SK-MEL-5 (cell line): ENCODE results near the gene GJA9. TPM values are rescaled to one million over a fixed set of nuclear protein-coding genes. Genes with fewer than 3 reads are reported as not detected.
"Not testable (repeated sequence)": the region's sequence is repeated elsewhere in the genome, so short reads cannot be mapped to it uniquely, and the experiment has no call there.

Source experiments
- DNase-seq: peaks from one replicate; pipeline ENCODE4 v3.0.0-alpha.2; 2016; ENCODE audit warnings: low read depth, low spot score
- in situ Hi-C: cut with HindIII; loops from 2 replicates; pipeline ENCODE4 v1.10.0; 2016; ENCODE audit warnings: low sequenced_read_pairs, high pct_unique_total_duplicates, low pct_unique_long_range_greater_than_20kb
- total RNA-seq: library from RNA; depleted of rRNA; stranded (reverse); fragments of >200 nt; shearing (Covaris generic); gene quantifications from 2 replicates; pipeline ENCODE4 v1.2.3, GENCODE V29; 2014

GJA9 gene
- total RNA-seq, 1 experiment from 2014 or later = not detected

DNA sequence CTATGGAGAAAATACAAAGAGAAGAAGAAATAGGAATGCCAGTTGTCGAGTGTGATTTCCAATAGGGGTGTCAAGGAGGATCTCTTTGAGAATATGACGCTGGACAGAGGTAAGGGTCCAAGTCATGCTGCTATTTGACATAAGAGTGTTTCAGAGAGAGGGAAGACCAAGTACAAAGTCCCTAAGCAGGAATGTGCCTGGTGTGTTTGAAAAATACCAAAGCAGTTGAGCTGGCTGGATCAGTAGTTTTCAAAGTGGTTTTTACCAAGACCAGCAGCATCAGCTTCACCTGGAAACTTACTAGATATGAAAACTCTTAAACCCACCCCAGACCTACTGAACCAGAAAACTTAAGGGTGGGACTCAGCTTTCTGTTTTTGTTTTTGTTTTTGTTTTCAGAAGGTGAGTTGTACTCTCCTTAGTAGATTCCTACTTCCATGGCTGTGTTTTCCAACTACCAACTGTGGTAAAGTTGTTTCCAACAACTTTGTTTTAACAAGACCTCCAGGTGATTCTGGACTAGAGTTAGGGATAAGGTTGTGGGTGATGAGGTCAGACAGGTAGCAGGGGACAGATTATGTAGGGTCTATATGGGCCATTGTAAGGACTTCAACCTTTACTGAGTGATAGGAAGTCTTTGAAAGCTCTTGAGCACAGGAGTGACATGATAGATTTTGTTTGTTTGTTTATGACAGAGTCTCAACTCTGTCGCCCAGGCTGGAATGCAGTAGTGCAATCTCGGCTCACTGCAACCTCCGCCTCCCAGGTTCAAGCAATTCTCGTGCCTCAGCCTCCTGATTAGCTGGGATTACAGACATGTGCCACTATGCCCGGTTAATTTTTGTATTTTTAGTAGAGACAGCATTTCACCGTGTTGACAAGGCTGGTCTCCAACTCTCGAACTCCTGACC lies 7.3 kb upstream of the GJA9 start:
- in situ Hi-C loops = no loop called here

DNA sequence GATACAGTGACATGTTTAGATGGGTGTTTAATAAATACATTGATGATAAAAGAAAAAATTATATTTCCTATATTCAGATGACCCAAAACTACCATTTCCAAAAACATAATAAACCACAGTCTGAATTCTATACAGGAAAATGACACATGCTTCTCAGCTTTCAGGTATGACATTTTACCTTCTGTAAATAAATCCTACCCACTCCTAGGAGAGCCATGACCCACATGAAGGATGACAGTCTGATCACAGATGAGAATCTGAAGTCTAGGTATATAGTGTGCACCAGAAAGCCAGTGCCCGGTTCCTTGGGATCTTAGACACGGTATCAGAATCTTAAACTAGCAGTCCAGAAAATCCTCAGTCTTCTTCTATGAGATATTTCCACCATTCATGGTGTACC lies 3.7 kb upstream of the GJA9 start:
- no peak for DNase-seq
- in situ Hi-C loops = no loop called here

More for the DNA sequence above, 7.3 kb upstream of the GJA9 start:
- no peak for DNase-seq

DNA sequence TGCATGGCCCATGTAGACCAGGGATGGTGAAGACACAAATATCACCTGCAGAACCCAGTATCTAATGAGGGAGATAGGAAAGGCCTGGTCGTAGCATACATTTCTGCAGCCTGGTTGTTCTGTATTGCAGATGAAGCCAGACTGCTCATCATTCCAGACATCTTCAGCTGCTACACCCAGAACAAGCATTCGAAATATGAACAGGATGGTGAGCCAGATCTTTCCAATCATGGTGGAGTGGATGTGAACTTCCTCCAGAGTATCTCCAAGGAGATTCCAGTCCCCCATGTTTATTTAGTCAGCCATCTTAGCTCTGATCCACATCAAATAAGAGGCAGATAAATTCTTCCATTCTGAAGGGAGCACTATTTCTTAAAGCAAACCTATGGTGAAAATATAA lies 5.6 kb downstream of the GJA9 start:
- DNase-seq = no peak
- in situ Hi-C loops = no loop called here

DNA sequence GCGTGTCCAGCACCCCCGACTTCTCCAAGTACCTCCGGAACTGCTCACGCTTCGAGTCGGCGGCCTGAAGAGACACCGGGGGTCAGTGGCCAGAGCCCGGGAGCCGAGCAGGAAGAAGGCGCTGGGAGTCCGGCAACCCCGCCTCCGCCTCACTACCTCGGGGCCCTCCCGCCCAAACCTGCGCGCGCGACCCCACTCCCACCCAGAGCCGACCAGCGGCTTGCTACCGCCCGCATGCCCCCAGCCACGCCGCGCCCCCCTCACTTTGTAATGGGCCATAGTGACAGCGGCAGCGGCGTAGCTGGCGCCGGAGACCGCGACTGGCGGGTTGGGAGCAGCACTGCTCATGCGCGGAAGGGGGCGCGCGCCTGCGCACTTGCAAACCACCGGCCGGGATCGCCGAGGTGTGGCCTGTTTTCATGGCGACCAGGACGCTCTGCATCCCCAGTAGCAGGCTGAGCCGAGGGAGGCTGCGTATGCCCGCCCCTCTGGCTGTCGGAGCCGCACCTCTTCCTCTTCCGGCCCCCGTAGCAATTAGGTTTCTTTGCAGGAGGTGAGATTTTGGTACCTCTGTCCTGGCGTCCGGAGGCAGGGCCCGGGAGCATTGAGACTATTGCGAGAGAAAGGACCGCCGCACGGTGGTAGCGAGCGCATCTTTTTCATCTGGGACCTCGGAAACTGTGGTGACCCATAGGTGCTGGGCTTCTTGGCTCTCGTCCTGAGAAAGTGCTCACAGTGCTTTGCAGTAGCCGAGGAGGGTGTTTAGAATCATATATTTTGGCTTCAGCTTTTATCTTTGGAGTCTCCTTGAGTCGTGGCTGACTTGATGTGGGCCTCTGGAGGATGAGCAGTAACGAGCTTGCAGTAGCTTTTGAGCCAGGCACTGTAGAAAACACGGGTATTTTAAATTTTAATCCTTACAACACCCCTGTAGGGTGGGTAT lies 8.1 kb downstream of the GJA9 start, which contains the start of gene MYCBP:
Gene MYCBP (minus strand): TSS at position 322 of the 943 bp plus-strand sequence. CDS start 43 bp downstream, at position 279.
- peak; percentile 93 for DNase-seq
- in situ Hi-C loops = no loop called here

DNA sequence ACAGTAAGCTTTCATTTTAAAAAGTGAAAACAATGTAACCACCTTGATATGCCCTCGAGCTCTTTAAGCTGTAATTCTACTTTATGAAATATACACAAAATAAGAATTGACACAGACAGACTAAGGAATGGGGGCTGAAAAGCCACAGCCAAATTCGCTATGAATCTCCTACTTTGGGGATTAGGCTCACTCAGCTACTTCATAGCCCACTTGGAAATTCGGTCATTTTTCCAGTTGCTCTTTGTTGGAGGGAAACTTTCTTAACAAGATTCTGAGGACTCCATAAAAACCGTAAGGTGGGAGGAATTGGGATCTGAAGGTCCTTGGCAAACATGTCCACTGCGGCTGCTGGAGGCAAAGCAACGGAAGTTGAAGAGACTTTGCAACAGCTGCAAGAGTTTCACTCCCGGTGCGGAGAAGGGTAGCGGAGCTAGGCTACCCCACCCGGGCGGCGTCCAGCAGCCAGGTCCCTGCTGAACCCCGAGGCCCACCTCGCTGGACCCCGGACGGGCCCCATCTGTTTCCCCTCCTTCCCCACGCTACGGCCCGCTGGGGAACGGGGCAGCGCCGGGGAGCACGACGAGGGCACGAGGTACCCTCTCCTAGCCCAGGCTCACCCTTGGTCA lies 8.9 kb downstream of the GJA9 start:
- peak; percentile 16 for DNase-seq
- in situ Hi-C loops = no loop called here

DNA sequence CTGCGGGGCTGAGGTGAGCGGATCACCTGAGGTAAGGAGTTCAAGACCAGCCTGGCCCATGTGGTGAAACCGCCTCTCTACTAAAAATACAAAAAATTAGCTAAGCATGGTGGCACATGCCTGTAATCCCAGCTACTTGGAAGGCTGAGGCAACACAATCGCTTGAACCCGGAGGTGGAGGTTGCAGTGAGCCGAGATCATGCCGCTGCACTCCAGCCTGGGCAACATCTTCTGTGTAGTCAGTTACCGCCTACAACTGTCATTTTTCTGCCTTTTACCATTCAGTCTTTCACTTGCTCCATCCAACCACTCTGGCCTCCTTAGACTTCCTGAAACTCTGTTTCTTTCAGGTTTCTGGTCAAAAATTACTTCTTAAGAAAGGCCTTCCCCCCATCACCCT lies 10.4 kb downstream of the GJA9 start:
- DNase-seq = no peak
- in situ Hi-C loops = no loop called here

DNA sequence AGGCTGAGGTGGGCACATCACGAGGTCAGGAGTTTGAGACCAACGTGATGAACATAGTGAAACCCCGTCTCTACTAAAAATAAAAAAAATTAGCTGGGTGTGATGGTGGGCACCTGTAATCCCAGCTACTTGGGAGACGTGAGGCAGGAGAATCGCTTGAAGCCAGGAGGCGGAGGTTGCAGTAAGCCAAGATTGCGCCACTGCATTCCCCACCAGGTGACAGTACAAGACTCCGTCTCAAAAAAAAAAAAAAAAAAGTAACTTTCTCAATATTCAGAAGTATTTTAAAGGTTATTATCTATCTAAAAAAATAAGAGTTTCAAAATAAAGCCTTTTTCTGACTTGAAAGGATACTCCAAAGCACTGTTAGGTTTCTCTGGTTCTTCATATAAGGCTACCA lies 14.2 kb downstream of the GJA9 start:
- in situ Hi-C loops = no loop called here

DNA sequence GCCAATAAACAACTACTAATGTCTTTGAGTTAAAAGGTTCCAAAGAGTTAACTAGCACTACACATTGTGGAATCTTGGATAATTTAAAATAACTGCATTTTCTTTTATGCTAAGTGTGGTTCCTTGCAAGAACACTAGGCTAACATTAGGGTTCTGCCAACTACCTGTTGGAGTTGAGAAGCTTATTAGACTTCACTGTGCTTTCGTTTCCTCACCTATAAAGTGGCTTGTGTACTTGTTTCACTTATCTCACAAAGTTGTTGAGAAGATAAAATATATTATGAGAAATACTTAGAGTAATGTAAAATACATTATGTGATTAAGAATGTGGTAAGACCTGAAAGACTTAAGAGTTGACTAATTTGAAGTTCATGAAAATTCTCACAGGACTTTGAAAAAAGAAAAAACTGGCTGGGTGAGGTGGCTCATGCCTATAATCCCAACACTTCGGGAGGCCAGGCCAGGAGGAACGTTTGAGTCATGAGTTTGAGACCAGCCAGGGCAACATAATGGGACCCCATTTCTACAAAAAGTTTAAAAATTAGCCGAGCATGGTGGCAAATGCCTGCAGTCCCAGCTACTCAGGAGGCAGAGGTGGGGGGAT lies 16.2 kb downstream of the GJA9 start:
- no peak for DNase-seq
- in situ Hi-C loops = no loop called here

More for the DNA sequence above, 14.2 kb downstream of the GJA9 start:
- no peak for DNase-seq

DNA sequence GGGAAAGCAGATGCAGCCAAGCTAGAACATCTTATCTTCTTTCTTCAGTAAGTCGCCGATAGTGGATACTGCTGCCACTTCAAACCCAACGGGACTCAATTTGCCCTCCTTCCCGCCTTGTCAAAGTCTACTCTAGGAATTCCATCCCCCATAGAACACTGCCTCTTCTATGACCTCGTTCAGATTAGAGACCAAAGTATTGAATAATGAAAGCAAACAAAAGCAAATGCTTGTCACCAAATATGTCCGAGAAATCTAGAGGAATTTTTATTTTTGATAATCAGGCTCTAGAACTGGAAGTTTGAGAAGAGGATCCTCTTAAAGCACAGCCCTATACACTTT lies 21.0 kb downstream of the GJA9 start:
- no peak for DNase-seq
- in situ Hi-C loops = no loop called here

DNA sequence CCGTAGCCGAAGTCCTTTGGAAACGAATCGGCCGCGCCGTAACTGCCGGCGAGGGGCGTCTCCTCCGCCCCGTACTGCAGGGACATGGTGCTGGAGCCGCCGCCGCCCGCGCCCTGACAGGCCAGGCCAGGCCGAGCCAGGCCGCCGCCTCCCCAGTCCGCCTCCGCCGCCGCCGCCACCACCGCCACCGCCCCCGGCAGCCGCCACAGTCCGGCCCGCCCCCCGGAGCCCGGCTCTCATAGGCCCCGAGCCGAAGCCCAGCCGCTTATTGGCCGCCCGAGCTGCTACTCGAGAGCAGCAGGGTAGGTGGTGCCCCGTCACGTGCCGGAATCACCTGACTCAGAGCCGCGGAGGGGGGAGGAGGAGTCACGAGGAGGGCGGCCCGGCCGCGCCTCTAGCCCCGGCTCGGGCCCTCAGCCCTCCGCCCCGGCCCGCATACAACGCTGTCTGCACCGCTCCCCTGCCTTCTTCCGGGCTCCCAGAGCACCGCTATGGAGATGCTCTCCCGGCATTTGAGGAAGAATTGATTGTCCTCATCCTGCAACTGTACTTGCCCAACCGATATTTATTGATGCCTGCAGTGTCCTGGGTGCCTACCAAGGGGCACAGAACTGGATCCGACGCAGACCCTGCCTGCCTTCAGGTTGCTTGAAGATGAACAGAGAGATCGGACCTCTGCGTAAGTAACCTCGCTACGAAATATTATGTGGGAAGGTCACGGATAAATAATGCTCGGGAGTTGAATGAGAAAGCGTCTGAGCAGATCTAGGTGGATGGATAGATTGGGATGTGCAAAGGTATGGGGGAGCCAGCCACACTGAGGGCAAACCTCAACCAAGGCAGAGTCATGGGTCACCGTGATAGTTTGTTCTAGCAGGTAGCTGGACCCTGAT lies 21.6 kb downstream of the GJA9 start, which contains the start of gene RRAGC:
Gene RRAGC (minus strand): TSS at position 212 of the 893 bp plus-strand sequence. CDS start 126 bp downstream, at position 86.
- peak; percentile 97 for DNase-seq
- in situ Hi-C loops = no loop called here

DNA sequence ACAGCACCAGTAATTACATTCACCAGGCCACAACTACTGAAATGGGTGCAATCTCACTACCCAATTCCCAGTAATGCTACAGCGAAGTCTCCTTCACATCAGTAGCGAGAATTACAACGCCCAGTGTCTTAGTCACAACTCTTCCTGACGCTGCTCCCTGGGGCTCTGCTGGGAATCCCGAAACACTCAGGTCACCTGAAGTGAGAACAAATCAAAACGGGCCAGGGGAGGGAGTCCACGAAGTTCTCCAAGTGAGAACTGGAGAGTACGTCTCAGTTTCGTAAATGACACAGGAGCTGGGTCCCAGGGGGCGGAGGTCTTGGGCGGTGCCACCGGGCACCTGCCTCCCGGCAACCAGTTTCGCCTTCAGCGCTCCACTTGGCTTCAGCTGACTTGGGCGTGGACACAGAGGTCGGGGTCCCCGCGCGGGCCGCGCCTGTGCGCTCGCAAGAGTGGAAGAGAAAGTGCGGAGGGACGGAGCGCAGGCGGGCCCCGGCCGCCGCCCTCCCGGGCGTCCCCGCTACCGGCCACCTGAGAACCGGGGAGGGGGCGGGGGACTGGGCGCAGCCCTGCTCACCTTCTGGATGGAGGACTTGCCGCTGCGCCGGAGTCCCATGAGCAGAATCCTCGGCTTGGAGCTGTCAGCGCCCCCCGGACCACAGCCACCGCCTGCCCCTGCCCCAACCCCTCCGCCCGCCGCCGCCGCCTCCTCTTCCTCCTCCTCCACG lies 22.4 kb downstream of the GJA9 start:
- in situ Hi-C loops = no loop called here
- no peak for DNase-seq

DNA sequence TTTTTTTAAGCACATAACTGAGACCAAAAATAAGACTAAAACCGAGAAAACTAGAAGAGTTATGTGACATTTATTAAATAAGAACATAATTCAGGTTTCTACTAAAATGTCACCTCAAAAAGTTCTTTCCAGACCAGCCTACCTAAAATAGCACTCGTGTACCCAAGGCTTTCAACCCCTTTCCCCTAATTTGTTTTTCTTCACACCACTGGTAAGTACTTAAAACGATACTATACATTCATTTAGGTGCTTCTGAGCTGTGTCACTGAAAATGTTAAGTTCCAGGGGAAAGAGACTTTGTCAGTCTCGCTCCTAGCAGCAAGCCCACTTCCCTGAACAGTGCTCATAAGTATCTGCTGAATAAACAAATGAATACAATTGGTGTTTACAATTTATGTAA lies 28.6 kb downstream of the GJA9 start:
- in situ Hi-C loops = no loop called here
- DNase-seq = no peak

DNA sequence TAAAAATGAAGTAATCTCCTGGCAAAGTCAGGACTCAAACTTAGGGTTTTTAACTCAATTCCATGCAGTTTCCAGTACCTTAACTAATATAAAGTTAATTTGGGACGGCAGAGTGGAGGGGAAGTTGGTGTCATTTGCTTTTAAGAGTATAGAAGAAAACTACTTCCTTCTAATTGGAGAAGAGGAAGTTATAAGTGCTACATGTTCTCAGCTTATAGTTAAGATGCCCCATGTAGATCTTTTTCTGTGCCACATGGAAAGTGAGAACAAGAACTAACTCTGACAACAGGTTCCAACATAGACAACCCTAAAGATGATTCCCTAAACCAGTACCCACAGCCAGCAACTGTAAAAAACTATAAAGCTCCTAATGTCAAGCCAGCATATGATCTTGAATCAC lies 33.3 kb downstream of the GJA9 start:
- peak; percentile 28 for DNase-seq
- in situ Hi-C loops = no loop called here

DNA sequence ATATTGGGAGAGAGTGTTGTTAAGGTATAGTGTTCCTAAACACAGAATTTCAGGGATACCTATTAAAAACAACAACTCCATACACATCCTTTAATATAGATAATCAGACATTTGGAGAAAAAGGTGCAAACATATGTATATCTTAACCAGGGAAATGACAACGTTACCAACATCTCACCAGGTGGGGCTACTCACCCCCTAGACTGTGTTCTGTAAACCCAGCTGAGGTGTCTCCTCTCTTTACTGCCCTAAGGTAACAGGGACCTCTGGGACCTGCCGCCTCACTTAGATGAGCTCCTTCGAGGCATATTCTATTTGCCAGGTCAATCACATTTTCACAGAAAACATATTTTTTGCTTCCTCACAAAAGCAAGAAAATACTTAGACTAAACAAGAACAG lies 35.2 kb downstream of the GJA9 start:
- no peak for DNase-seq
- in situ Hi-C loops = no loop called here

DNA sequence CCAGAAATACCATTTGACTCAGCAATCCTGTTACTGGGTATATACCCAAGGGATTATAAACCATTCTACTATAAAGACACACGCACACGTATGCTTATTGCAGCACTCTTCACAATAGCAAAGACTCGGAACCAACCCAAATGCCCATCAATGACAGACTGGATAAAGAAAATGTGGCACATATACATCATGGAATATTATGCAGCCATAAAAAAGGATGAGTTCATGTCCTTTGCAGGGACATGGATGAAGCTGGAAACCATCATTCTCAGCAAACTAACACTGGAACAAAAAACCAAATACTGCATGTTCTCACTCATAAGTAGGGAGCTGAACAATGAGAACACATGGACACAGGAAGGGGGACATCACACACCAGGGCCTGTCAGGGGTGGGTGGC lies 36.3 kb downstream of the GJA9 start:
- DNase-seq, in situ Hi-C loops: not testable (repeated sequence)

DNA sequence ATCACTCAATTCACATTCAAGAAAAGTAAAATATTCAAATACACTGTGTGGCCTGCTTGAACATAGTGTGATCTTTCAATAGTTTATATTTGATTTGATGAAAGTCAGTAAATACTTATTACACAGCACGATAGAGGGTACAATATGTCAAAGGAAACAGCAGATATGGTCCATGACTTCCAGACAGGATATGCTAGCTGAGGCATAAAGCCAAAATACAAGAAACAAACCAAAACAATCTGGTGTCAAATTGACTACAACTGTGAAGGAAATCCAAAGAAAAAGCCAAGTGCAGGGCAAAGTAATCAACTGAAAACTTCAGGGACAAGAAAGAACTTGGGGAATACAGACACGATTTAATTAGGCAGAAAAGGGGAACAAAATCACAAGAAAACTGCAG lies 41.1 kb downstream of the GJA9 start:
- no peak for DNase-seq
- in situ Hi-C loops = no loop called here
